Lower leg skin (tissue), 4 donors: ENCODE results near the gene ZNF219. TPM values are rescaled to one million over a fixed set of nuclear protein-coding genes. Genes with fewer than 3 reads are reported as not detected.

ENCODE experiments used
- DNase-seq, 2 donors: peaks; one replicate each; pipeline ENCODE4 v3.0.0-alpha.2; 2019; ENCODE audit warnings: low spot score in 2 of 2
- H3K4me3 ChIP-seq: fragments of 200-600 bp; sonication (generic); 2 replicates; pipeline ENCODE4 v1.5.1; 2017; ENCODE audit warnings: mild to moderate bottlenecking, low read depth; ENCODE audit not compliant: poor library complexity, severe bottlenecking
- POLR2A ChIP-seq, 2 donors: fragments of 450-650 bp; IDR thresholded peaks; one replicate each; pipeline ENCODE4 v1.6.1; 2016 to 2017; ENCODE audit warnings: antibody characterized with exemption in 2 of 2, mild to moderate bottlenecking in 1 of 2, moderate library complexity in 1 of 2
- WGBS, 2 donors: methylation state at CpG; one replicate each; pipeline ENCODE4 v1.1.5; 2018; 5-methylcytosine and 5-hydroxymethylcytosine counted together
- intact Hi-C: fragments of 100-400 bp; cut with DNase I; formaldehyde crosslinking; loops from one replicate; pipeline ENCODE4 v1.15.0; 2023; ENCODE audit warnings: low total_unique reads
- total RNA-seq, 4 donors: library from RNA; depleted of rRNA; stranded (reverse); fragments of >200 nt; gene quantifications; one replicate each; pipeline ENCODE4 v1.1.0, GENCODE V29; 2016
- TF ChIP-seq, protein P1 (sequence below), 3 donors: fragments of 450-650 bp; IDR thresholded peaks; one replicate each; pipeline ENCODE4 v1.5.1; 2016; ENCODE audit warnings: antibody characterized with exemption in 3 of 3, mild to moderate bottlenecking in 3 of 3, moderate library complexity in 2 of 3

Gene ZNF219
- total RNA-seq, 4 donors from 2014 or later = 56.9 to 89.9 (median 82.2) TPM

DNA sequence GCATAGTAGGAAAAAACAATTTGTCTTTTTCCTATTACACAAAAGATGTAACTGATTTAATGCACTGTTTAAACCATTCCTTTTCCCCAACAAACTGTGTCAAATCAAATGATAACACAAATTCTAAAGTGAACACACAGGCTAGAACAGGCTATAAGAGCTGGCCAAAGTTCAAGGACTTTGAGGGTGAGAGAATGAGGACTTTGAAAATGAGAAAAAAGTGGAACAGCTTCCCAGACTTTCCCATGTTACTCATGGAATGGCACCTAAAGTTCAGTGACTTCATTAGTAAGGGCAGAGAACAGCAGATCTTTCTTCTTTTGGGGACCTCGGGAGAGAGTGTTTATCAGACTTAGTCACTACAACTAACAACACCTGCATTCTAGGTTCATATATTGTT lies 25.0 kb upstream of the ZNF219 start:
- no peak for TF ChIP-seq POLR2A (IDR thresholded peaks at IDR 0.05)
- TF ChIP-seq, protein P1, sequence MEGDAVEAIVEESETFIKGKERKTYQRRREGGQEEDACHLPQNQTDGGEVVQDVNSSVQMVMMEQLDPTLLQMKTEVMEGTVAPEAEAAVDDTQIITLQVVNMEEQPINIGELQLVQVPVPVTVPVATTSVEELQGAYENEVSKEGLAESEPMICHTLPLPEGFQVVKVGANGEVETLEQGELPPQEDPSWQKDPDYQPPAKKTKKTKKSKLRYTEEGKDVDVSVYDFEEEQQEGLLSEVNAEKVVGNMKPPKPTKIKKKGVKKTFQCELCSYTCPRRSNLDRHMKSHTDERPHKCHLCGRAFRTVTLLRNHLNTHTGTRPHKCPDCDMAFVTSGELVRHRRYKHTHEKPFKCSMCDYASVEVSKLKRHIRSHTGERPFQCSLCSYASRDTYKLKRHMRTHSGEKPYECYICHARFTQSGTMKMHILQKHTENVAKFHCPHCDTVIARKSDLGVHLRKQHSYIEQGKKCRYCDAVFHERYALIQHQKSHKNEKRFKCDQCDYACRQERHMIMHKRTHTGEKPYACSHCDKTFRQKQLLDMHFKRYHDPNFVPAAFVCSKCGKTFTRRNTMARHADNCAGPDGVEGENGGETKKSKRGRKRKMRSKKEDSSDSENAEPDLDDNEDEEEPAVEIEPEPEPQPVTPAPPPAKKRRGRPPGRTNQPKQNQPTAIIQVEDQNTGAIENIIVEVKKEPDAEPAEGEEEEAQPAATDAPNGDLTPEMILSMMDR (IDR thresholded peaks at IDR 0.05) = no peak
- DNase-seq = no peak
- intact Hi-C loops = no loop called here
- WGBS, 2 donors = 66 to 67% methylated on average over 1 of the region's 1 CpG
- H3K4me3 ChIP-seq = no peak overlapping the region

DNA sequence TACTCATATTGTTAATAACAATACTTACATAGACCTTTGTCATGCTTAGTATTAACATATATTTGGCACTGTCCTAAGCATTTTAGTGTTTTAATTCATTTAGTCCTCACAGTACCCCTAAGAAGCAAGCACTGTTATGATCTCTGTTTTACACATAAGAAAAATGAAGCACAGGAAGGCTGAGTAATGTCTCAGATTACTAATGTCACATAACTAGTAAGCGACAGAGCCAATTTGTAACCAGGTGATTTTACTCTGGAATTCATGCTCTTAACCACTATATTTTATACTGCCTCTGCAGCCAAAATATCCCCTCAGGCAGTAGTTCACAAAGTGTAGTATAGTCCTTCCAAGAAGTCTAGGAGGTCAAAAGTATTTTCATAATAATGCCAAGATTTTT lies 22.7 kb upstream of the ZNF219 start:
- no peak for DNase-seq
- no peak overlapping the region for H3K4me3 ChIP-seq
- TF ChIP-seq, protein P1 (IDR thresholded peaks at IDR 0.05) = no peak
- no peak for TF ChIP-seq POLR2A (IDR thresholded peaks at IDR 0.05)
- 42 to 52% methylated on average over 1 of the region's 1 CpG for WGBS, 2 donors
- intact Hi-C loops = no loop called here

DNA sequence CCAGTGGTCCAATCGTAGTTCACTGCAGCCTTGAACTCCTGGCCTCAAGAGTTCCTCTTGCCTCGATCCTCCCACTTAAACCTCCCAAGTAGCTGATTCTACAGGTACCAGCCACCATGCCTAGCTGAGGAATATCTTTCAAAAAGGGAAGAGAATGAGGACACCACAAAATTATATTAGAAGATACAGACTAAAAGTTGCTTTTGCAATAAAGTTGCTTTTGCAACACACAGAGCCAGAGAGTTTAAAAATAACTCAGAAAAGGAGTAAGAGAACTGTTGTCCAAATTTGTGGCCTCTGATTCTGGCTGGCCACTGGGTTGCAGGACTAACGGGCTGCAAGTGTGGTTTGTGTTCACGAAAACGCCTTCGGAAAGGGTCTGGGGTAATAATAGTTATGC lies 22.2 kb upstream of the ZNF219 start:
- H3K4me3 ChIP-seq = no peak overlapping the region
- WGBS, 2 donors = 76 to 80% methylated on average over 6 of the region's 6 CpGs
- TF ChIP-seq, protein P1 (IDR thresholded peaks at IDR 0.05) = no peak
- no peak for TF ChIP-seq POLR2A (IDR thresholded peaks at IDR 0.05)
- intact Hi-C loops = no loop called here
- no peak for DNase-seq

DNA sequence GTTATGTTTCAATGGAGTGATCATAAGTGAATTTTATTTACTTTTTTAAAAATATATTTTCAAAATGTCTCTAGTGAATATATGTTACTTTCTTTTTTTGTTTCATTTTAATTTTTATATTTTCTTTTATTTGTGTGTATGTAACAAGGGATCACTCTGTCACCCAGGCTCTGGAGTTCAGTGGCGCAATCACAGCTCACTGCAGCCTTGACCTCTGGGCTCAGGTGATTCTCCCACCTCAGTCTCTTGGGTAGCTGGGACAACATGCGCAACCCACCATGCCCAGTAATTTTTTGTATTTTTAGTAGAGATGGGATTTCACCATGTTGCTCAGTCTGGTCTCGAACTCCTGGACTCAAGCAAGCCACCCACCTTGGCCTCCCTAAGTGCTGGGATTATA lies 20.5 kb upstream of the ZNF219 start:
- no peak for TF ChIP-seq POLR2A (IDR thresholded peaks at IDR 0.05)
- TF ChIP-seq, protein P1 (IDR thresholded peaks at IDR 0.05) = no peak
- WGBS, 2 donors = 92 to 94% methylated on average over 3 of the region's 3 CpGs
- DNase-seq = no peak
- H3K4me3 ChIP-seq = no peak overlapping the region
- intact Hi-C loops = no loop called here

DNA sequence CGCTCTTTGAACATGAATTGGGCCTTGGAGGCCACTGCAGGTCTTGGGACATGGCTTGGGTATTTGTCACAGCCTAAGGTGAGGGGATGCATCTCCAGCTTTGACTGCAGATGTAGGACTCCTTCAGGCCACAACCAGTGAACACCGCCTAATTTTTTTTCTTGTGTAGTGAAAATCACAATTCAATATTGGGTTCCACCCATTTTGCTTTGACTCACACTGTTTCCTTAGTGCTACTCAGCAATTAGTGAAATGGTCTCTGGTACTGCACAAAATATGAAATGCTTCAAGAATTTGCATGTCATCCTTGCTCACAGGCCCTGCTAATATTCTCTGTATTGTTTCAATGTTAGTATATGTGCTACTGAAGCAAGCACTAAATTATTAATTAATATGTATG lies 14.9 kb upstream of the ZNF219 start:
- intact Hi-C loops = no loop called here
- no peak for DNase-seq
- TF ChIP-seq POLR2A (IDR thresholded peaks at IDR 0.05) = no peak
- TF ChIP-seq, protein P1 (IDR thresholded peaks at IDR 0.05) = no peak
- H3K4me3 ChIP-seq = no peak overlapping the region
- WGBS, 2 donors = 83 to 93% methylated on average over 2 of the region's 2 CpGs

DNA sequence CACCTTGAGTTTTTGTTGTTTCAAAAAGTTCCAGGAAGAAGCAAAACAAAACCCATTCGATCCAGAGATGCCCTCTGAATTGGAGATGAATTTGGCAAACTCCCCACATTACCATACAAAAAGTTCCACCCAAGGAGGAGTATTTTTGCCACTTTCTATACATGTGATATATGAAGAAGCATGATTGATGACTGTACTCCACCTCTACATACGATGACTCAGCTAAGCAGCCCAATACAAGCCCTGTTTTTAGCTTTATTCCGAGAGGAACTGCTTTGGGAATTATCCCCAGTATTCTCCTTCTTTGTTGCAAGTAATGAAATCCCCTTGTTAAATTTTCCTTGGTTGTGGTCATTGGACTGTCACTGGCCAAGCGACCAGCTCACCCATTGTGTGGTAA lies 13.8 kb upstream of the ZNF219 start:
- intact Hi-C loops = no loop called here
- H3K4me3 ChIP-seq = no peak overlapping the region
- WGBS, 2 donors = 57 to 70% methylated on average over 4 of the region's 4 CpGs
- TF ChIP-seq, protein P1 (IDR thresholded peaks at IDR 0.05) = no peak
- TF ChIP-seq POLR2A (IDR thresholded peaks at IDR 0.05) = no peak
- DNase-seq = no peak
